Measurements from ENCODE around the gene PIGU. TPM values are rescaled to one million over a fixed set of nuclear protein-coding genes. Genes with fewer than 3 reads are reported as not detected.

Gene PIGU
- total and polyA plus RNA-seq, 4 donors = 6.4 to 10.0 (median 7.2) TPM

DNA sequence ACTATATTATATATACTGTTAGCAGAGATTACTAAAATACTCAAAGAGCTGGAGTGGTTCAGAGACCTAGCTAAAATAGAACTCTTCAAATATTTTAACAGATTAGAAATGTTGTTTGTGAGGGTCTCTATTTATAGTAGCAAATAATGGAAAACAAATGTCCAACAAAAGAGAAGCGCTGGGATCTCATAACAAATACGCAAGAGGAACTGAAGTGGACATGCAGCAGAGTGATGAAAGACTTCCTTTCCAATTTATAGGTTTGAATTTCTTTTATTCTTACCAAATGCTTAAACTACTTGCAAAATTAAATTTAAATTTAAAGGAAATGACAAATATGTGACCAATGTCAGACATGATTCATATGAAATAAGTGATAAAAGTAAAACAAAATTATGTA is 49.9 kb downstream of the PIGU start:
- Histone ChIP-seq H3K9me3 (ENCODE audit: control insufficient read depth in 4 of 4, low read length in 3 of 4) (no peaks in the 10 kb centered on the region), H3K27me3 (ENCODE audit: control insufficient read depth in 4 of 4, insufficient read depth in 4 of 4, low read length in 3 of 4) (no peaks in the 10 kb centered on the region), H3K36me3 (ENCODE audit: control insufficient read depth in 4 of 4, insufficient read depth in 3 of 4, low read depth in 1 of 4, low read length in 3 of 4) (peaks cover 0 to 4% (median 0%) of the 10 kb centered on the region in 4 donors), H3K27ac (ENCODE audit: low read depth in 1 of 2, low read length in 2 of 2) (no peak overlapping the region), H3K4me1 (ENCODE audit: control insufficient read depth in 4 of 4, insufficient read depth in 4 of 4, low read length in 3 of 4) (no peaks in the 10 kb centered on the region), H3K9ac (ENCODE audit: low read depth in 1 of 2, low read length in 2 of 2) (no peak overlapping the region), H3K4me3 (ENCODE audit: low read depth in 1 of 3, low read length in 3 of 3) (no peak overlapping the region)
- 80% methylated on average over 2 of the region's 2 CpGs for WGBS
- DNase-seq (ENCODE audit: low spot score) = no peak
- TF ChIP-seq, protein P1, sequence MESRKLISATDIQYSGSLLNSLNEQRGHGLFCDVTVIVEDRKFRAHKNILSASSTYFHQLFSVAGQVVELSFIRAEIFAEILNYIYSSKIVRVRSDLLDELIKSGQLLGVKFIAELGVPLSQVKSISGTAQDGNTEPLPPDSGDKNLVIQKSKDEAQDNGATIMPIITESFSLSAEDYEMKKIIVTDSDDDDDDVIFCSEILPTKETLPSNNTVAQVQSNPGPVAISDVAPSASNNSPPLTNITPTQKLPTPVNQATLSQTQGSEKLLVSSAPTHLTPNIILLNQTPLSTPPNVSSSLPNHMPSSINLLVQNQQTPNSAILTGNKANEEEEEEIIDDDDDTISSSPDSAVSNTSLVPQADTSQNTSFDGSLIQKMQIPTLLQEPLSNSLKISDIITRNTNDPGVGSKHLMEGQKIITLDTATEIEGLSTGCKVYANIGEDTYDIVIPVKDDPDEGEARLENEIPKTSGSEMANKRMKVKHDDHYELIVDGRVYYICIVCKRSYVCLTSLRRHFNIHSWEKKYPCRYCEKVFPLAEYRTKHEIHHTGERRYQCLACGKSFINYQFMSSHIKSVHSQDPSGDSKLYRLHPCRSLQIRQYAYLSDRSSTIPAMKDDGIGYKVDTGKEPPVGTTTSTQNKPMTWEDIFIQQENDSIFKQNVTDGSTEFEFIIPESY (IDR thresholded peaks at IDR 0.05) = no peak
- TF ChIP-seq RAD21 (IDR thresholded peaks at IDR 0.05) = no peak
- TF ChIP-seq, protein P2, sequence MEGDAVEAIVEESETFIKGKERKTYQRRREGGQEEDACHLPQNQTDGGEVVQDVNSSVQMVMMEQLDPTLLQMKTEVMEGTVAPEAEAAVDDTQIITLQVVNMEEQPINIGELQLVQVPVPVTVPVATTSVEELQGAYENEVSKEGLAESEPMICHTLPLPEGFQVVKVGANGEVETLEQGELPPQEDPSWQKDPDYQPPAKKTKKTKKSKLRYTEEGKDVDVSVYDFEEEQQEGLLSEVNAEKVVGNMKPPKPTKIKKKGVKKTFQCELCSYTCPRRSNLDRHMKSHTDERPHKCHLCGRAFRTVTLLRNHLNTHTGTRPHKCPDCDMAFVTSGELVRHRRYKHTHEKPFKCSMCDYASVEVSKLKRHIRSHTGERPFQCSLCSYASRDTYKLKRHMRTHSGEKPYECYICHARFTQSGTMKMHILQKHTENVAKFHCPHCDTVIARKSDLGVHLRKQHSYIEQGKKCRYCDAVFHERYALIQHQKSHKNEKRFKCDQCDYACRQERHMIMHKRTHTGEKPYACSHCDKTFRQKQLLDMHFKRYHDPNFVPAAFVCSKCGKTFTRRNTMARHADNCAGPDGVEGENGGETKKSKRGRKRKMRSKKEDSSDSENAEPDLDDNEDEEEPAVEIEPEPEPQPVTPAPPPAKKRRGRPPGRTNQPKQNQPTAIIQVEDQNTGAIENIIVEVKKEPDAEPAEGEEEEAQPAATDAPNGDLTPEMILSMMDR (IDR thresholded peaks at IDR 0.05; ENCODE audit: low read depth, low read length, missing input control) = no peak
- TF ChIP-seq HNF4A (conservative IDR thresholded peaks at IDR 0.05) = no peak
- TF ChIP-seq FOXA1 (IDR thresholded peaks at IDR 0.05) = no peak

DNA sequence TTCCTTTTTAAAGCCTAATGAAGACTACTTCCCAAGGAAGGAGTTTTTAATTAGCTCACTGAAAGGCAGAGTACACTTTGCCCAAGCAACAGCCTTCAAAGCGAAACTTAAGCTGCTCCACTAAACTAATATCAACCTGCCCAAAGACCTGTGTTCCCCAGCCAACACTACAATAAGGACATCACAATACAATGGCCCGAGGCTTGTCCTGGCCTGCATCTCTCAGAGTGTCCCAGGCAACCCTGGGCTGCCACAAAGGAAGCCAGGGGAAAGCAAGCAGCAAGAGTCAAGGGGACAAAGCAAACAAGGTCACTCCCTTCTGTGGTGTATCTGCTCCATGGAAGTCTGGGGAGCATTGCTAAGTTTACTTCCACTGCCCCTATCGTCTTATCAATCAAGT is 52.3 kb downstream of the PIGU start:
- H3K4me1 ChIP-seq (ENCODE audit: control insufficient read depth in 4 of 4, insufficient read depth in 4 of 4, low read length in 3 of 4) = no peaks in the 10 kb centered on the region
- no peak overlapping the region for H3K27ac ChIP-seq (ENCODE audit: low read depth in 1 of 2, low read length in 2 of 2)
- TF ChIP-seq, protein P3, sequence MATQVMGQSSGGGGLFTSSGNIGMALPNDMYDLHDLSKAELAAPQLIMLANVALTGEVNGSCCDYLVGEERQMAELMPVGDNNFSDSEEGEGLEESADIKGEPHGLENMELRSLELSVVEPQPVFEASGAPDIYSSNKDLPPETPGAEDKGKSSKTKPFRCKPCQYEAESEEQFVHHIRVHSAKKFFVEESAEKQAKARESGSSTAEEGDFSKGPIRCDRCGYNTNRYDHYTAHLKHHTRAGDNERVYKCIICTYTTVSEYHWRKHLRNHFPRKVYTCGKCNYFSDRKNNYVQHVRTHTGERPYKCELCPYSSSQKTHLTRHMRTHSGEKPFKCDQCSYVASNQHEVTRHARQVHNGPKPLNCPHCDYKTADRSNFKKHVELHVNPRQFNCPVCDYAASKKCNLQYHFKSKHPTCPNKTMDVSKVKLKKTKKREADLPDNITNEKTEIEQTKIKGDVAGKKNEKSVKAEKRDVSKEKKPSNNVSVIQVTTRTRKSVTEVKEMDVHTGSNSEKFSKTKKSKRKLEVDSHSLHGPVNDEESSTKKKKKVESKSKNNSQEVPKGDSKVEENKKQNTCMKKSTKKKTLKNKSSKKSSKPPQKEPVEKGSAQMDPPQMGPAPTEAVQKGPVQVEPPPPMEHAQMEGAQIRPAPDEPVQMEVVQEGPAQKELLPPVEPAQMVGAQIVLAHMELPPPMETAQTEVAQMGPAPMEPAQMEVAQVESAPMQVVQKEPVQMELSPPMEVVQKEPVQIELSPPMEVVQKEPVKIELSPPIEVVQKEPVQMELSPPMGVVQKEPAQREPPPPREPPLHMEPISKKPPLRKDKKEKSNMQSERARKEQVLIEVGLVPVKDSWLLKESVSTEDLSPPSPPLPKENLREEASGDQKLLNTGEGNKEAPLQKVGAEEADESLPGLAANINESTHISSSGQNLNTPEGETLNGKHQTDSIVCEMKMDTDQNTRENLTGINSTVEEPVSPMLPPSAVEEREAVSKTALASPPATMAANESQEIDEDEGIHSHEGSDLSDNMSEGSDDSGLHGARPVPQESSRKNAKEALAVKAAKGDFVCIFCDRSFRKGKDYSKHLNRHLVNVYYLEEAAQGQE (IDR thresholded peaks at IDR 0.05) = no peak
- TF ChIP-seq EGR1 (IDR thresholded peaks at IDR 0.05; ENCODE audit: low read depth in 2 of 2) (no peak), SP1 (IDR thresholded peaks at IDR 0.05) (no peak), JUND (IDR thresholded peaks at IDR 0.05) (no peak), FOXA1 (IDR thresholded peaks at IDR 0.05) (no peak)
- TF ChIP-seq, protein P1 (IDR thresholded peaks at IDR 0.05) = no peak
- TF ChIP-seq, protein P4, sequence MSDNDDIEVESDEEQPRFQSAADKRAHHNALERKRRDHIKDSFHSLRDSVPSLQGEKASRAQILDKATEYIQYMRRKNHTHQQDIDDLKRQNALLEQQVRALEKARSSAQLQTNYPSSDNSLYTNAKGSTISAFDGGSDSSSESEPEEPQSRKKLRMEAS (IDR thresholded peaks at IDR 0.05) = no peak
- DNase-seq (ENCODE audit: low spot score) = no peak
- H3K36me3 ChIP-seq (ENCODE audit: control insufficient read depth in 4 of 4, insufficient read depth in 3 of 4, low read depth in 1 of 4, low read length in 3 of 4) = peaks cover 0 to 4% (median 1%) of the 10 kb centered on the region in 4 donors
- no peak overlapping the region for H3K9ac ChIP-seq (ENCODE audit: low read depth in 1 of 2, low read length in 2 of 2)
- H3K4me3 ChIP-seq (ENCODE audit: low read depth in 1 of 3, low read length in 3 of 3) = no peak overlapping the region
- 91% methylated on average over 3 of the region's 3 CpGs for WGBS
- no peaks in the 10 kb centered on the region for H3K9me3 ChIP-seq (ENCODE audit: control insufficient read depth in 4 of 4, low read length in 3 of 4)
- H3K27me3 ChIP-seq (ENCODE audit: control insufficient read depth in 4 of 4, insufficient read depth in 4 of 4, low read length in 3 of 4) = no peaks in the 10 kb centered on the region
